ENCODE measurements around the gene ZFP64. TPM values are rescaled to one million over a fixed set of nuclear protein-coding genes. Genes with fewer than 3 reads are reported as not detected.

Gene ZFP64
- total and polyA plus RNA-seq, 7 donors = 2.5 to 6.5 (median 3.4) TPM

DNA sequence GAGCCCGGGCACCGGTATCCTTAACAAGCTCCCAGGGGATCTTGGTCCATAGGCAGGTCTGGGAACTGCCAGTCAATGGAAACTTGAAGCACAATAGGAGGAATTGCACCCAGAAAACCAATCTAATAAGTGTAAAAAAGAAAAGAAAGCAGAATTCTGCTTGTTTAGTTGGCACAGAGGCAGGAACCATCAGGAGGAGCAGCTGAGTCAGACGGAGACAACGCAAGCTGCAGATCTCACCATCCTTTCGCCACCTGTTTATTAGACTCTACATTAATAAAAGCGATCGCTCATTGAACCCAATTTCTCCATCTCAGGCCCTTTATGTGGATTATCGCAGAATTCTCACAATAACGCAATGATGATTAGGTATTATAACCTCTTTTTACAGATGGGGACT lies 9.8 kb downstream of the ZFP64 start:
- intact Hi-C loops (cut with DNase I) = no loop called here
- Histone ChIP-seq H3K4me3 (no peak overlapping the region), H3K27me3 (ENCODE audit: insufficient read depth in 3 of 3, low read length in 2 of 3) (no peaks in the 10 kb centered on the region), H3K36me3 (ENCODE audit: insufficient read depth in 1 of 2, low read depth in 1 of 2) (peaks cover 2 to 50% of the 10 kb centered on the region in 2 donors), H3K9me3 (no peaks in the 10 kb centered on the region), H3K4me1 (no peaks in the 10 kb centered on the region), H3K27ac (no peak overlapping the region)
- WGBS, 3 donors = 91 to 94% (median 92%) methylated on average over 9 of the region's 9 CpGs
- TF ChIP-seq, protein P1, sequence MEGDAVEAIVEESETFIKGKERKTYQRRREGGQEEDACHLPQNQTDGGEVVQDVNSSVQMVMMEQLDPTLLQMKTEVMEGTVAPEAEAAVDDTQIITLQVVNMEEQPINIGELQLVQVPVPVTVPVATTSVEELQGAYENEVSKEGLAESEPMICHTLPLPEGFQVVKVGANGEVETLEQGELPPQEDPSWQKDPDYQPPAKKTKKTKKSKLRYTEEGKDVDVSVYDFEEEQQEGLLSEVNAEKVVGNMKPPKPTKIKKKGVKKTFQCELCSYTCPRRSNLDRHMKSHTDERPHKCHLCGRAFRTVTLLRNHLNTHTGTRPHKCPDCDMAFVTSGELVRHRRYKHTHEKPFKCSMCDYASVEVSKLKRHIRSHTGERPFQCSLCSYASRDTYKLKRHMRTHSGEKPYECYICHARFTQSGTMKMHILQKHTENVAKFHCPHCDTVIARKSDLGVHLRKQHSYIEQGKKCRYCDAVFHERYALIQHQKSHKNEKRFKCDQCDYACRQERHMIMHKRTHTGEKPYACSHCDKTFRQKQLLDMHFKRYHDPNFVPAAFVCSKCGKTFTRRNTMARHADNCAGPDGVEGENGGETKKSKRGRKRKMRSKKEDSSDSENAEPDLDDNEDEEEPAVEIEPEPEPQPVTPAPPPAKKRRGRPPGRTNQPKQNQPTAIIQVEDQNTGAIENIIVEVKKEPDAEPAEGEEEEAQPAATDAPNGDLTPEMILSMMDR (IDR thresholded peaks at IDR 0.05) = no peak
- no peak for DNase-seq
- ATAC-seq = no peak

DNA sequence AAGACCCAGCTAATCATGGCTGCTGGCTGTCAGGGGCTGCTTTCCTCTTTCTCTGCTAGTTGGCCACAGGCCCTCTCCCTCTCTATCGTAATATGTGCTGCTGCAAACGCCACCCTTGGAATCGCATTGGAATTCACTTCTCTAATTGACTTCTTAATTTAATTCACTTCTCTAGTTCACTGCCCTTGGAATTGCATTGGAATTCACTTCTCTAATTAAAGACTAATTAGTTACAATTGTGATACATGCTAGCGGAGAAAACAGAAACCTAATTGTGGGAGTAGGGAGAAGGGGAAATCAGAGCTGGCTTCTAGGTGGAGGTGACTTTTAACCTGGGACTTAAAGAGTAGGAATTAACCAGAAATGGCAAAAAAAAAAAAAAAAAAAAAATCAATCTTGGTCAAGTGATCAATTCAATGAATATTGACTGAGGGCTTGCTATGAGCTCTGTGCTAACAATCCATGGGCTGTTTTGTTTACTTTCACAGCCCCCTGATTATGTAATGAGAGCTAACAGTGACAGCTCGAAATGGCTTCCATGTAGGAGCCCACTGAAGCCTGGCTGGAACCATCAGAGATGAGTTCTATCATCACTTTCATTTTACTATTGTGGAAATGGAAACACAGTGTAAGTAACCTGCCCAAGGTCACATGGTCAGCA lies 11.3 kb downstream of the ZFP64 start:
- TF ChIP-seq, protein P1 (IDR thresholded peaks at IDR 0.05) = no peak
- H3K27ac ChIP-seq = no peak overlapping the region
- no peaks in the 10 kb centered on the region for H3K9me3 ChIP-seq
- no peak for DNase-seq
- intact Hi-C loops (cut with DNase I) = no loop called here
- H3K4me3 ChIP-seq = no peak overlapping the region
- no peak for ATAC-seq
- H3K27me3 ChIP-seq (ENCODE audit: insufficient read depth in 3 of 3, low read length in 2 of 3) = no peaks in the 10 kb centered on the region
- H3K36me3 ChIP-seq (ENCODE audit: insufficient read depth in 1 of 2, low read depth in 1 of 2) = peaks cover 0 to 37% of the 10 kb centered on the region in 2 donors
- WGBS, 3 donors = 93 to 97% (median 94%) methylated on average over 5 of the region's 5 CpGs
- H3K4me1 ChIP-seq = no peaks in the 10 kb centered on the region

DNA sequence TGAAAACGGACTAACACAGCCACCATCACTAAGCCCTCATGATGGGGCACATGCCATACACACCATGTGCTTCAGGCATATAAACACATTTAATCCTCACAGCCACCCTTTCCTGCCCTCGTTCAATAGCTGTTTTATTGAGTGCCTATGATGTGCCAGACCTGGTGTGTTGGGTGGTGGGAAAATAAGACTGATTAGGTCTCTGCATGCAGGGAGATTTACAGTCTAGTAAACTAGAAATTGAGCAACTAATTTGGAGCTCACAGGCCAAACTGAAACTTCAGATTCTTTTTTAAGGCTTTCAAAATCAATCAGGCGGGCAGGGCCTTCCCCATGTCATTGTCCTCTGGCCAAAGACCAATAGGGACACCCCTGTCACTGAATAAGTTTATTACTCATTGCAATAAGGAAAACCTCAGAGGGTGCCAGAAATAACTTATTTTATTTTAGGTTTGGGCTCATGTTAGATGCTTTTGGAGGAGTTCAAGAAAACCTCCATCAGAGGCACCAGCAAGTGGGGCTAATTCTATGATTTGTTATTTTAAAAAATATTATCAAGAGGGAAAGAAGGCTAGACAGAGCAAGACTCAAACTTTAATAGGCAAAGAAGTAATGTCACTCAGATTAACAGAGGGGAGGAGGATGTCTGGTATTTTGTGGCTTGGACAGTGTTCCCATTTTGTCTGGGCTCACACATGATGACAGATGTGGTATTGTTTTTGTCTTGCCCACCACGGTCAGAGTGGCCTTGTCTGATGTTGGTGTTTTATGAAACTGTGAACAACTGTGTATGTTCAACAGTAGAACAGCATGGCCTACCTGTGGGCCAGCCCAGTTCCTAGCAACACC lies 12.0 kb downstream of the ZFP64 start:
- ATAC-seq (no peak), DNase-seq (no peak)
- TF ChIP-seq, protein P1 (IDR thresholded peaks at IDR 0.05) = no peak
- Histone ChIP-seq H3K4me1 (no peaks in the 10 kb centered on the region), H3K4me3 (no peak overlapping the region), H3K36me3 (ENCODE audit: insufficient read depth in 1 of 2, low read depth in 1 of 2) (peaks cover 0 to 29% of the 10 kb centered on the region in 2 donors), H3K27me3 (ENCODE audit: insufficient read depth in 3 of 3, low read length in 2 of 3) (no peaks in the 10 kb centered on the region), H3K9me3 (no peaks in the 10 kb centered on the region), H3K27ac (no peak overlapping the region)
- 71 to 78% (median 74%) methylated on average over 4 of the region's 4 CpGs for WGBS, 3 donors
- intact Hi-C loops (cut with DNase I) = no loop called here

DNA sequence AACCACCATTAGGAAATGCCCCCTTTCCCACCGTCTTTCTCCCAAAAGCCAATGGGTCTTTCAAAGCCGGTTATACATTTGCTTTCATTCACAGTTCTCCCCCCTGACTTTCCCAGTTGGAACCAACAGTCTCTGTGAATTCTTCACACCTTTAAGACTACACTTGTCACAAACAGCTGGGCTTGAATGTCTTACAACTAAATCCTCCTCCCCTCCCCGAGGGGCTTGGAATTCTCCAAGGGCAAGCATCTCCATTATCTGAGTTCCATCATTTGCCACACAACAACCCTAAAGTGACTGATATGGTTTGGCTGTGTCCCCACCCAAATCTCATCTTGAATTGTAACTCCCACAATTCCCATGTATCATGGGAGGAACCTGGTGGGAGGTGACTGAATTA lies 12.9 kb downstream of the ZFP64 start:
- Histone ChIP-seq H3K27ac (no peak overlapping the region), H3K4me1 (no peaks in the 10 kb centered on the region), H3K4me3 (no peak overlapping the region), H3K27me3 (ENCODE audit: insufficient read depth in 3 of 3, low read length in 2 of 3) (no peaks in the 10 kb centered on the region), H3K36me3 (ENCODE audit: insufficient read depth in 1 of 2, low read depth in 1 of 2) (peaks cover 0 to 26% of the 10 kb centered on the region in 2 donors), H3K9me3 (no peaks in the 10 kb centered on the region)
- ATAC-seq (no peak), DNase-seq (no peak)
- 74 to 79% (median 75%) methylated on average over 3 of the region's 3 CpGs for WGBS, 3 donors
- intact Hi-C loops (cut with DNase I) = no loop called here
- TF ChIP-seq, protein P1 (IDR thresholded peaks at IDR 0.05) = no peak

All from psoas muscle (tissue), 8 donors.